WTC11 (cell line): ENCODE measurements around the gene TUBA4B. TPM values are rescaled to one million over a fixed set of nuclear protein-coding genes. Genes with fewer than 3 reads are reported as not detected.

Experiments used
- ATAC-seq: fragments of 200-7000 bp; cut with Tn5 transposase; 2 replicates; pipeline ENCODE4 v1.10.0; 2021; ENCODE audit warnings: mild to moderate bottlenecking, moderate library complexity
- CTCF ChIA-PET: fragments of 300-600 bp; sonication (Branson Sonifier 250); formaldehyde crosslinking; loops from one replicate; lab custom pipeline; 2021; ENCODE audit warnings: antibody characterized with exemption; lab: Charles Lee
- POLR2A ChIA-PET: fragments of 350-600 bp; sonication (Branson Sonifier 250); formaldehyde crosslinking; loops from one replicate; lab custom pipeline; 2021; ENCODE audit warnings: antibody characterized with exemption; lab: Charles Lee
- DNase-seq: peaks from one replicate; pipeline ENCODE4 v3.0.0; 2021; ENCODE audit warnings: low spot score
- H3K27ac Mint-ChIP-seq: 2 replicates; pipeline ENCODE4 v1.8.0; 2021; ENCODE audit warnings: mixed read lengths
- H3K27me3 Mint-ChIP-seq: 2 replicates; pipeline ENCODE4 v1.8.0; 2021; ENCODE audit warnings: low read depth, mild to moderate bottlenecking, moderate library complexity, mixed read lengths
- H3K36me3 Mint-ChIP-seq: 2 replicates; pipeline ENCODE4 v1.8.0; 2021; ENCODE audit warnings: mixed read lengths
- H3K4me1 Mint-ChIP-seq: 2 replicates; pipeline ENCODE4 v1.8.0; 2022; ENCODE audit warnings: mixed read lengths
- H3K4me3 Mint-ChIP-seq: 2 replicates; pipeline ENCODE4 v1.8.0; 2021; ENCODE audit warnings: mild to moderate bottlenecking, moderate library complexity, mixed read lengths
- H3K9me3 Mint-ChIP-seq: 2 replicates; pipeline ENCODE4 v1.8.0; 2021; ENCODE audit warnings: mixed read lengths
- AR ChIP-seq: fragments of 250-450 bp; sonication (Bioruptor Pico); IDR thresholded peaks from 2 replicates; pipeline ENCODE4 v1.9.0; 2021; ENCODE audit warnings: mild to moderate bottlenecking
- CDX4 ChIP-seq: fragments of 250-450 bp; sonication (Bioruptor Pico); IDR thresholded peaks from 2 replicates; pipeline ENCODE4 v1.9.0; 2021; ENCODE audit warnings: moderate library complexity, mild to moderate bottlenecking, inconsistent platforms, borderline replicate concordance
- CREM ChIP-seq: sonication (generic); formaldehyde crosslinking; IDR thresholded peaks from 2 replicates; pipeline ENCODE4 v1.8.1; 2022; ENCODE audit warnings: mild to moderate bottlenecking, missing genetic modification reagents, moderate library complexity
- GABPB1 ChIP-seq: sonication (generic); formaldehyde crosslinking; IDR thresholded peaks from 2 replicates; pipeline ENCODE4 v1.8.1; 2023; ENCODE audit warnings: mild to moderate bottlenecking, missing genetic modification reagents
- NFE2L1 ChIP-seq: sonication (generic); formaldehyde crosslinking; IDR thresholded peaks from 2 replicates; pipeline ENCODE4 v1.8.1; 2023; ENCODE audit warnings: missing genetic modification reagents
- PREB ChIP-seq: sonication (generic); formaldehyde crosslinking; IDR thresholded peaks from 2 replicates; pipeline ENCODE4 v1.8.1; 2022; ENCODE audit warnings: mild to moderate bottlenecking, missing genetic modification reagents, moderate library complexity, borderline replicate concordance
- SOX15 ChIP-seq: fragments of 250-450 bp; sonication (Bioruptor Pico); IDR thresholded peaks from 2 replicates; pipeline ENCODE4 v1.9.0; 2021; ENCODE audit warnings: mild to moderate bottlenecking
- USF2 ChIP-seq: sonication (generic); formaldehyde crosslinking; IDR thresholded peaks from 2 replicates; pipeline ENCODE4 v1.8.1; 2023; ENCODE audit warnings: mild to moderate bottlenecking, missing genetic modification reagents, moderate library complexity
- ZMAT4 ChIP-seq: fragments of 250-450 bp; sonication (Bioruptor Pico); IDR thresholded peaks from 2 replicates; pipeline ENCODE4 v1.9.0; 2021; ENCODE audit warnings: mild to moderate bottlenecking
- ZNF138 ChIP-seq: sonication (generic); formaldehyde crosslinking; conservative IDR thresholded peaks from 2 replicates; pipeline ENCODE4 v1.8.1; 2022; ENCODE audit warnings: mild to moderate bottlenecking, moderate library complexity, missing genetic modification reagents
- ZNF425 ChIP-seq: fragments of 250-450 bp; sonication (Bioruptor Pico); conservative IDR thresholded peaks from 2 replicates; pipeline ENCODE4 v1.9.0; 2021; ENCODE audit warnings: mild to moderate bottlenecking
- total RNA-seq: library from RNA; stranded (reverse); gene quantifications from 3 replicates; pipeline ENCODE4 v1.2.3, GENCODE V29; 2021

Gene TUBA4B
- total RNA-seq, 1 experiment from 2014 or later, result 0.20 TPM

- no peak for TF ChIP-seq PREB (CRISPR knock-in tag)
- TF ChIP-seq USF2, result no peak
Observed at GRCh38 chr2:219248845-219249202, 4.2 kb upstream of the TUBA4B start (continued).

- Mint-ChIP-seq H3K27ac (peak overlapping the region; percentile 76; the same call in 1 of the 2 replicates), H3K4me1 (peaks cover 31% of the 10 kb centered on the region), H3K9me3 (no peaks in the 10 kb centered on the region), H3K4me3 (no peak overlapping the region), H3K36me3 (peaks cover 19% of the 10 kb centered on the region; the same call in 1 of the 2 replicates), H3K27me3 (peaks cover 31% of the 10 kb centered on the region)
- TF ChIP-seq GABPB1 (CRISPR knock-in tag) (peak; percentile 43; the same call in 1 of the 2 replicates), SOX15 (no peak)
- ChIA-PET CTCF (interaction anchor here (0.6 to 3.0 kb wide), 11 partner anchors 13 to 246 kb away, joined by 3 to 25 read pairs (median 3); partner anchors contain the start of genes ANKZF1, ATG9A and DNAJB2), POLR2A (interaction anchor here (1.1 to 2.3 kb wide), 4 partner anchors 25 to 296 kb away, joined by 3 to 11 read pairs (median 5); partner anchors contain the start of gene ABCB6)
- no peak for ATAC-seq
- no peak for DNase-seq
Observed at GRCh38 chr2:219249203-219249980, 3.7 kb upstream of the TUBA4B start.

- ChIA-PET POLR2A (interaction anchor here (1.1 to 2.3 kb wide), 3 partner anchors 24 to 31 kb away, joined by 3 to 11 read pairs (median 3); partner anchors contain the start of gene ABCB6), CTCF (interaction anchor here (1.0 to 3.0 kb wide), 6 partner anchors 28 to 220 kb away, joined by 3 to 25 read pairs (median 4); partner anchors contain the start of gene DNAJB2)
- Mint-ChIP-seq H3K36me3 (peaks cover 19% of the 10 kb centered on the region; the same call in 1 of the 2 replicates), H3K27me3 (peaks cover 39% of the 10 kb centered on the region), H3K4me3 (no peak overlapping the region), H3K27ac (no peak overlapping the region), H3K9me3 (no peaks in the 10 kb centered on the region), H3K4me1 (peaks cover 33% of the 10 kb centered on the region)
- no peak for DNase-seq
- TF ChIP-seq CDX4 (no peak), ZNF138 (no peak), AR (no peak), NFE2L1 (CRISPR knock-in tag) (no peak), ZNF425 (CRISPR knock-in tag) (no peak), CREM (CRISPR knock-in tag) (no peak), ZMAT4 (CRISPR knock-in tag) (no peak)
- no peak for ATAC-seq
Observed at GRCh38 chr2:219250049-219250781, 2.8 kb upstream of the TUBA4B start.
